ENCODE results near the gene DLGAP1. TPM values are rescaled to one million over a fixed set of nuclear protein-coding genes. Genes with fewer than 3 reads are reported as not detected.

Gene DLGAP1
- total RNA-seq, 1 donor from 2014 or later = 3.2 TPM

DNA sequence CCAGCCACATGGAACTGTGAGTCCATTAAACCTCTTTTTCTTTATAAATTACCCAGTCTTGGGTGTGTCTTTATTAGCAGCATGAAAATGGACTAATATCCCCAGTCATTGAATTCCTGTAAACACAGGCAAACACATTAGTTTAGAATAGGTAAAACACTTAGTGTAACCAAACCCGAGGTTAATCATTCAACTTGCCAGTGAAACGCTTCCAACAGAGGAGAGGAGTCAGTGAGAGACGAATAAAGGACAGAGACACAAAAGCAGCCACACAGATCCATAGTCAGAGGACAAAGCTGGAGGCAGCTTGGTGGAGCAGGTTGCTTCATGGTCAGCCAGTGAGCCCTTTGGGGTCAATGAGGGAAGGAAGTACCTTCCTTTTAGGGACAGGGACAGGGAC lies 657.1 kb downstream of the DLGAP1 start:
- no peak overlapping the region for H3K4me3 ChIP-seq
- H3K36me3 ChIP-seq = no peaks in the 10 kb centered on the region
- TF ChIP-seq, protein P1, sequence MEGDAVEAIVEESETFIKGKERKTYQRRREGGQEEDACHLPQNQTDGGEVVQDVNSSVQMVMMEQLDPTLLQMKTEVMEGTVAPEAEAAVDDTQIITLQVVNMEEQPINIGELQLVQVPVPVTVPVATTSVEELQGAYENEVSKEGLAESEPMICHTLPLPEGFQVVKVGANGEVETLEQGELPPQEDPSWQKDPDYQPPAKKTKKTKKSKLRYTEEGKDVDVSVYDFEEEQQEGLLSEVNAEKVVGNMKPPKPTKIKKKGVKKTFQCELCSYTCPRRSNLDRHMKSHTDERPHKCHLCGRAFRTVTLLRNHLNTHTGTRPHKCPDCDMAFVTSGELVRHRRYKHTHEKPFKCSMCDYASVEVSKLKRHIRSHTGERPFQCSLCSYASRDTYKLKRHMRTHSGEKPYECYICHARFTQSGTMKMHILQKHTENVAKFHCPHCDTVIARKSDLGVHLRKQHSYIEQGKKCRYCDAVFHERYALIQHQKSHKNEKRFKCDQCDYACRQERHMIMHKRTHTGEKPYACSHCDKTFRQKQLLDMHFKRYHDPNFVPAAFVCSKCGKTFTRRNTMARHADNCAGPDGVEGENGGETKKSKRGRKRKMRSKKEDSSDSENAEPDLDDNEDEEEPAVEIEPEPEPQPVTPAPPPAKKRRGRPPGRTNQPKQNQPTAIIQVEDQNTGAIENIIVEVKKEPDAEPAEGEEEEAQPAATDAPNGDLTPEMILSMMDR (IDR thresholded peaks at IDR 0.05) = no peak
- no peak for TF ChIP-seq POLR2AphosphoS5 (IDR thresholded peaks at IDR 0.05; ENCODE audit: insufficient read depth in 1 of 2, low read depth in 1 of 2)
- H3K9me3 ChIP-seq = no peaks in the 10 kb centered on the region
- no peak for DNase-seq (ENCODE audit: extremely low spot score in 2 of 2)
- intact Hi-C loops (cut with DNase I) = no loop called here
- H3K4me1 ChIP-seq = no peaks in the 10 kb centered on the region
- H3K27me3 ChIP-seq = no peaks in the 10 kb centered on the region
- H3K27ac ChIP-seq = no peak overlapping the region

- DNase-seq (ENCODE audit: extremely low spot score in 2 of 2) = no peak
- Histone ChIP-seq H3K36me3 (no peaks in the 10 kb centered on the region), H3K27ac (no peak overlapping the region), H3K9me3 (no peaks in the 10 kb centered on the region), H3K4me1 (no peaks in the 10 kb centered on the region), H3K27me3 (no peaks in the 10 kb centered on the region), H3K4me3 (no peak overlapping the region)
- TF ChIP-seq POLR2A (IDR thresholded peaks at IDR 0.05) (no peak), POLR2AphosphoS5 (IDR thresholded peaks at IDR 0.05; ENCODE audit: insufficient read depth in 1 of 2, low read depth in 1 of 2) (no peak)
- TF ChIP-seq, protein P1 (IDR thresholded peaks at IDR 0.05) = no peak
- intact Hi-C loops (cut with DNase I) = no loop called here
Observed at GRCh38 chr18:3796434-3796833, 658.7 kb downstream of the DLGAP1 start.

GRCh38 chr18:3794537-3795348 lies 660.4 kb downstream of the DLGAP1 start:
- no peak for DNase-seq (ENCODE audit: extremely low spot score in 2 of 2)
- Histone ChIP-seq H3K9me3 (no peaks in the 10 kb centered on the region), H3K27me3 (no peaks in the 10 kb centered on the region), H3K36me3 (no peaks in the 10 kb centered on the region), H3K4me3 (no peak overlapping the region), H3K4me1 (no peaks in the 10 kb centered on the region), H3K27ac (no peak overlapping the region)
- intact Hi-C loops (cut with DNase I) = no loop called here
- TF ChIP-seq POLR2A (IDR thresholded peaks at IDR 0.05) (no peak), POLR2AphosphoS5 (IDR thresholded peaks at IDR 0.05; ENCODE audit: insufficient read depth in 1 of 2, low read depth in 1 of 2) (no peak)
- TF ChIP-seq, protein P1 (IDR thresholded peaks at IDR 0.05) = no peak

GRCh38 chr18:3793545-3793944 lies 661.6 kb downstream of the DLGAP1 start:
- H3K4me1 ChIP-seq = no peaks in the 10 kb centered on the region
- no peak overlapping the region for H3K4me3 ChIP-seq
- H3K36me3 ChIP-seq = no peaks in the 10 kb centered on the region
- no peak for DNase-seq (ENCODE audit: extremely low spot score in 2 of 2)
- H3K9me3 ChIP-seq = no peaks in the 10 kb centered on the region
- H3K27ac ChIP-seq = no peak overlapping the region
- TF ChIP-seq POLR2A (IDR thresholded peaks at IDR 0.05) = no peak
- TF ChIP-seq, protein P1 (IDR thresholded peaks at IDR 0.05) = no peak
- no peaks in the 10 kb centered on the region for H3K27me3 ChIP-seq
- intact Hi-C loops (cut with DNase I) = no loop called here

DNA sequence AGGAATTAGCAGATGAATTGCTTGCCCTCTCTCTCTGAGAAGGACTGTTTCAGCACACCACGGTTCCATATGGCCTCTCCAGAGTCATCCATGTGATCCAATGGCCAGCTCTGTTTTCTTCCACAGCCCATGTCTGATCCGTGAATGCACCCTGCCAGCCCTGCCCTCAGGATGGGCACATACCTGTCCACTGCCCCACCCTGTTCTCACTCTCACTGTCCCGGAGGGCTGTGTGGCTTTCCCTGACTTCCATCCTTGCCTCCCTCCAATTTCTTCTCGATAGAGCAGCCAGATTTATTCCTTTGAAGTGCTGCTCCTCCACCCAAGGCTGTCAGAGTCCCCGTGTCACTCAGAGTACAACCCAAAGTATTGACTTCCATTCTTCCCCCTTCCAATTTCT lies 662.0 kb downstream of the DLGAP1 start:
- Histone ChIP-seq H3K27ac (no peak overlapping the region), H3K36me3 (no peaks in the 10 kb centered on the region), H3K4me3 (no peak overlapping the region), H3K27me3 (no peaks in the 10 kb centered on the region), H3K4me1 (no peaks in the 10 kb centered on the region), H3K9me3 (no peaks in the 10 kb centered on the region)
- intact Hi-C loops (cut with DNase I) = no loop called here
- DNase-seq (ENCODE audit: extremely low spot score in 2 of 2) = no peak
- TF ChIP-seq, protein P1 (IDR thresholded peaks at IDR 0.05) = no peak
- TF ChIP-seq POLR2AphosphoS5 (IDR thresholded peaks at IDR 0.05; ENCODE audit: insufficient read depth in 1 of 2, low read depth in 1 of 2) = no peak
- TF ChIP-seq POLR2A (IDR thresholded peaks at IDR 0.05) = no peak
